ENCODE data around the gene KHDC1.

- no peak for TF ChIP-seq EZH2phosphoT487 (IDR thresholded peaks at IDR 0.05; ENCODE audit: insufficient read depth, low read depth)
- no peak for TF ChIP-seq EZH2 (IDR thresholded peaks at IDR 0.05; ENCODE audit: insufficient read depth, poor library complexity, severe bottlenecking)
Observed at GRCh38 chr6:73203098-73203497, 59.9 kb downstream of the KHDC1 start.
